DND-41 (cell line): ENCODE data around the gene ANO2.

ENCODE experiments used
- ATAC-seq: fragments of 200-7000 bp; cut with Tn5 transposase; 3 replicates; pipeline ENCODE4 v1.9.1; 2021; ENCODE audit warnings: low read depth; ENCODE audit not compliant: insufficient read depth
- DNase-seq: peaks from one replicate; pipeline ENCODE4 v3.0.0-alpha.2; 2020
- H2AFZ ChIP-seq: 2 replicates; pipeline ENCODE4 v1.6.0; 2012; ENCODE audit warnings: low read depth, low read length
- H3K27ac ChIP-seq: 2 replicates; pipeline ENCODE4 v1.5.1; 2012; ENCODE audit warnings: low read length, inconsistent platforms
- H3K27me3 ChIP-seq: fragments of 200-600 bp; sonication (generic); 2 replicates; pipeline ENCODE4 v1.6.0; 2012; ENCODE audit warnings: low read length, mild to moderate bottlenecking, inconsistent platforms; ENCODE audit not compliant: insufficient read depth, poor library complexity
- H3K36me3 ChIP-seq: 2 replicates; pipeline ENCODE4 v1.5.1; 2012; ENCODE audit warnings: low read length, inconsistent platforms; ENCODE audit not compliant: insufficient read depth
- H3K4me1 ChIP-seq: 2 replicates; pipeline ENCODE4 v1.5.1; 2012; ENCODE audit warnings: mild to moderate bottlenecking, low read length; ENCODE audit not compliant: insufficient read depth
- H3K4me2 ChIP-seq: 2 replicates; pipeline ENCODE4 v1.6.0; 2012; ENCODE audit warnings: mild to moderate bottlenecking, moderate library complexity, low read length, inconsistent platforms; ENCODE audit not compliant: insufficient read depth
- H3K4me3 ChIP-seq, 2 experiments: fragments of 200-600 bp in 1 of 2; shearing (Covaris generic) in 1 of 2; 2 replicates each; pipeline ENCODE4 v1.5.1; 2012 to 2016; ENCODE audit warnings: inconsistent platforms in 2 of 2, low read length in 2 of 2, mild to moderate bottlenecking in 2 of 2, low read depth in 1 of 2, moderate library complexity in 1 of 2
- H3K79me2 ChIP-seq: 2 replicates; pipeline ENCODE4 v1.6.0; 2012; ENCODE audit warnings: low read length, inconsistent platforms; ENCODE audit not compliant: insufficient read depth
- H3K9ac ChIP-seq: 2 replicates; pipeline ENCODE4 v1.6.0; 2012; ENCODE audit warnings: low read depth, mild to moderate bottlenecking, inconsistent platforms, low read length, moderate library complexity
- H3K9me3 ChIP-seq: 2 replicates; pipeline ENCODE4 v1.5.1; 2012; ENCODE audit warnings: low read length, moderate library complexity, mild to moderate bottlenecking, inconsistent platforms; ENCODE audit not compliant: insufficient read depth, severe bottlenecking
- H4K20me1 ChIP-seq: 2 replicates; pipeline ENCODE4 v1.6.0; 2012; ENCODE audit warnings: low read length; ENCODE audit not compliant: insufficient read depth
- CTCF ChIP-seq: IDR thresholded peaks from 2 replicates; pipeline ENCODE4 v1.5.1; 2012; ENCODE audit warnings: borderline replicate concordance, low read length, moderate library complexity, mild to moderate bottlenecking; ENCODE audit not compliant: poor library complexity, severe bottlenecking; ENCODE audit errors: extremely low read depth
- EZH2 ChIP-seq: IDR thresholded peaks from 3 replicates; pipeline ENCODE4 v1.6.1; 2012; ENCODE audit warnings: borderline replicate concordance, low read depth, mild to moderate bottlenecking, moderate library complexity, low read length, inconsistent platforms; ENCODE audit not compliant: severe bottlenecking

ANO2 gene

GRCh38 chr12:5577741-5578140 lies 367.3 kb downstream of the ANO2 start:
- H4K20me1 ChIP-seq, result no peaks in the 10 kb centered on the region
- H3K9ac ChIP-seq, result no peak overlapping the region
- H3K27ac ChIP-seq, result no peak overlapping the region
- peaks cover 10% of the 10 kb centered on the region for H3K27me3 ChIP-seq
- no peak for DNase-seq
- TF ChIP-seq EZH2 (no peak), CTCF (no peak)
- H3K9me3 ChIP-seq, result no peaks in the 10 kb centered on the region
- H3K36me3 ChIP-seq, result no peaks in the 10 kb centered on the region
- H3K79me2 ChIP-seq, result no peaks in the 10 kb centered on the region
- ATAC-seq, result no peak
- H3K4me2 ChIP-seq, result no peak overlapping the region
- H3K4me1 ChIP-seq, result no peaks in the 10 kb centered on the region
- no peak overlapping the region for H3K4me3 ChIP-seq
- no peak overlapping the region for H2AFZ ChIP-seq

- no peaks in the 10 kb centered on the region for H3K79me2 ChIP-seq
- H3K9me3 ChIP-seq, result no peaks in the 10 kb centered on the region
- H3K4me2 ChIP-seq, result no peak overlapping the region
- H3K4me1 ChIP-seq, result no peaks in the 10 kb centered on the region
- no peak for TF ChIP-seq CTCF
- no peak for TF ChIP-seq EZH2
- peaks cover 10% of the 10 kb centered on the region for H3K27me3 ChIP-seq
- no peak overlapping the region for H3K4me3 ChIP-seq
- H3K36me3 ChIP-seq, result no peaks in the 10 kb centered on the region
- no peak overlapping the region for H3K9ac ChIP-seq
- ATAC-seq (no peak), DNase-seq (no peak)
- no peak overlapping the region for H3K27ac ChIP-seq
- H4K20me1 ChIP-seq, result no peaks in the 10 kb centered on the region
- no peak overlapping the region for H2AFZ ChIP-seq
These were observed 367.8 kb downstream of the ANO2 start for GRCh38 chr12:5577211-5577612.

- no peaks in the 10 kb centered on the region for H3K36me3 ChIP-seq
- no peak overlapping the region for H3K4me3 ChIP-seq
- no peak for ATAC-seq
- H2AFZ ChIP-seq, result no peak overlapping the region
- peaks cover 13% of the 10 kb centered on the region for H3K27me3 ChIP-seq
- DNase-seq, result no peak
- no peak overlapping the region for H3K4me2 ChIP-seq
- no peaks in the 10 kb centered on the region for H3K79me2 ChIP-seq
- H3K9me3 ChIP-seq, result no peaks in the 10 kb centered on the region
- no peaks in the 10 kb centered on the region for H4K20me1 ChIP-seq
- H3K4me1 ChIP-seq, result no peaks in the 10 kb centered on the region
- TF ChIP-seq EZH2 (no peak), CTCF (no peak)
- no peak overlapping the region for H3K27ac ChIP-seq
- no peak overlapping the region for H3K9ac ChIP-seq
These were observed 369.1 kb downstream of the ANO2 start for GRCh38 chr12:5575987-5576386.

DNA sequence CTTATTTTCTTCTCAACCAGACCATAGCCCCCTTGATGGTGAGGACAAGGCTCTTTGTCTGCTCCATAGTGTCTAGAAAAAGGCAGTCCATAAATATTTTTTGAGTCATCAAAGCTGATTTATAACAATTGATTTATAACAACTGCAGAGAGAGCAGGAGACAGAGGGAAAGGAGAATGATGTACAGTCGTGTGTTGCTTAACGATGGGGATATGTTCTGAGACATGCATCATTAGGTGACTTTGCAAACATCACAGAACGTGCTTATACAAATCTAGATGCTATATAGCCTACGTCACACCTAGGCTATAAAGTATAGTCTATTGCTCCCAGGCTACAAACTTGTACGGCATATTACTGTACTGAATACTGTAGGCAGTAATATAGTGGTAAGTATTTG lies 369.8 kb downstream of the ANO2 start:
- DNase-seq (no peak), ATAC-seq (no peak)
- no peak overlapping the region for H3K4me2 ChIP-seq
- no peaks in the 10 kb centered on the region for H4K20me1 ChIP-seq
- no peaks in the 10 kb centered on the region for H3K36me3 ChIP-seq
- no peak overlapping the region for H3K4me3 ChIP-seq
- H3K27ac ChIP-seq, result no peak overlapping the region
- H3K27me3 ChIP-seq, result peaks cover 13% of the 10 kb centered on the region
- H3K79me2 ChIP-seq, result no peaks in the 10 kb centered on the region
- H2AFZ ChIP-seq, result no peak overlapping the region
- no peak overlapping the region for H3K9ac ChIP-seq
- H3K4me1 ChIP-seq, result no peaks in the 10 kb centered on the region
- H3K9me3 ChIP-seq, result no peaks in the 10 kb centered on the region
- TF ChIP-seq EZH2 (no peak), CTCF (no peak)
